ENCODE data around the gene PCDH9. TPM values are rescaled to one million over a fixed set of nuclear protein-coding genes. Genes with fewer than 3 reads are reported as not detected.

Gene PCDH9
- total and polyA plus RNA-seq, 2 of the 4 experiments (the other 2 are of a cell fraction) = 2.2 to 10.2 TPM

- dilution Hi-C loops (cut with HindIII; ENCODE audit: low sequenced_read_pairs, unreplicated experiment) = no loop called here
- Histone ChIP-seq H2BK5ac (ENCODE audit: low read depth, low read length, poor library complexity, severe bottlenecking) (no peak overlapping the region), H3K4me2 (ENCODE audit: low read depth, low read length) (no peak overlapping the region), H2BK20ac (ENCODE audit: low read depth, low read length) (no peak overlapping the region), H4K8ac (ENCODE audit: low read depth in 2 of 2, low read length in 2 of 2) (no peak overlapping the region), H3K9me3 (ENCODE audit: control insufficient read depth, insufficient read depth, low read length) (no peaks in the 10 kb centered on the region), H3K14ac (replicated peaks; ENCODE audit: low read depth, low read length) (no peak overlapping the region), H3K4me3 (ENCODE audit: insufficient read depth, low read depth, low read length) (no peak overlapping the region), H2AK5ac (ENCODE audit: low read depth, low read length) (no peak overlapping the region), H4K5ac (ENCODE audit: low read depth, low read length) (no peak overlapping the region), H3K18ac (ENCODE audit: low read depth, low read length) (no peak overlapping the region), H3K9me1 (ENCODE audit: insufficient read depth, low read length) (no peaks in the 10 kb centered on the region), H4K91ac (ENCODE audit: insufficient read depth, low read depth, low read length) (no peak overlapping the region), H3K79me1 (ENCODE audit: low read depth in 1 of 2, low read length in 2 of 2) (no peaks in the 10 kb centered on the region), H3K9ac (ENCODE audit: low read depth, low read length) (no peak overlapping the region), H3K4me1 (ENCODE audit: control insufficient read depth, insufficient read depth, low read length) (no peaks in the 10 kb centered on the region), H2AFZ (replicated peaks; ENCODE audit: low read length, poor library complexity) (no peak overlapping the region), H2AK9ac (replicated peaks; ENCODE audit: low read depth, low read length, poor library complexity) (no peak overlapping the region), H3K23ac (ENCODE audit: low read depth, low read length) (no peak overlapping the region), H3K27ac (ENCODE audit: insufficient read depth, low read length) (no peak overlapping the region), H2BK15ac (ENCODE audit: low read depth, low read length) (no peak overlapping the region), H3K4ac (ENCODE audit: low read depth, low read length) (no peak overlapping the region), H3K36me3 (ENCODE audit: control insufficient read depth, insufficient read depth, low read length) (no peaks in the 10 kb centered on the region), H4K20me1 (ENCODE audit: insufficient read depth, low read length) (no peaks in the 10 kb centered on the region), H3K27me3 (ENCODE audit: control insufficient read depth, insufficient read depth, low read length) (no peaks in the 10 kb centered on the region), H2BK120ac (ENCODE audit: low read depth, low read length) (no peak overlapping the region), H3K56ac (ENCODE audit: extremely low read depth, insufficient read depth, low read length) (no peak overlapping the region)
- intact Hi-C loops (cut with micrococcal nuclease) = no loop called here
- no peak for DNase-seq
- ChIA-PET POLR2A (ENCODE audit: unreplicated experiment) (no interaction called here), CTCF (no interaction called here)
- TF ChIP-seq ELK1 (IDR thresholded peaks at IDR 0.05; ENCODE audit: borderline replicate concordance, low read depth, low read length) = no peak
- no peak for TF ChIP-seq MAZ (IDR thresholded peaks at IDR 0.05; ENCODE audit: borderline replicate concordance, low read depth, low read length)
- no peak for TF ChIP-seq FOS (IDR thresholded peaks at IDR 0.05; ENCODE audit: low read depth, low read length)
- no peak for TF ChIP-seq RFX5 (IDR thresholded peaks at IDR 0.05; ENCODE audit: low read depth, low read length)
- TF ChIP-seq MXI1 (IDR thresholded peaks at IDR 0.05; ENCODE audit: borderline replicate concordance, low read depth, low read length) = no peak
- no peak for TF ChIP-seq CEBPB (IDR thresholded peaks at IDR 0.05; ENCODE audit: low read depth, low read length)
- no peak for TF ChIP-seq RAD21 (IDR thresholded peaks at IDR 0.05; ENCODE audit: low read length)
- no peak for TF ChIP-seq NFE2L2 (IDR thresholded peaks at IDR 0.05; ENCODE audit: low read depth, low read length)
- TF ChIP-seq MAFK (IDR thresholded peaks at IDR 0.05; ENCODE audit: low read depth, low read length) = no peak
- no peak for TF ChIP-seq CHD1 (IDR thresholded peaks at IDR 0.05; ENCODE audit: low read depth, low read length)
- TF ChIP-seq, protein P1, sequence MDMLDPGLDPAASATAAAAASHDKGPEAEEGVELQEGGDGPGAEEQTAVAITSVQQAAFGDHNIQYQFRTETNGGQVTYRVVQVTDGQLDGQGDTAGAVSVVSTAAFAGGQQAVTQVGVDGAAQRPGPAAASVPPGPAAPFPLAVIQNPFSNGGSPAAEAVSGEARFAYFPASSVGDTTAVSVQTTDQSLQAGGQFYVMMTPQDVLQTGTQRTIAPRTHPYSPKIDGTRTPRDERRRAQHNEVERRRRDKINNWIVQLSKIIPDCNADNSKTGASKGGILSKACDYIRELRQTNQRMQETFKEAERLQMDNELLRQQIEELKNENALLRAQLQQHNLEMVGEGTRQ (IDR thresholded peaks at IDR 0.05; ENCODE audit: low read depth, low read length) = no peak
- BruUV-seq (replicated peaks) = no TSS peak
- in situ Hi-C loops (cut with MboI; ENCODE audit: low sequenced_read_pairs) = no loop called here
- no CpG with 5 or more reads among the region's 3 CpGs for WGBS, 2 experiments (ENCODE audit: extremely low coverage in 2 of 2, insufficient read length in 1 of 2)
- no peak for ATAC-seq (ENCODE audit: low read depth)
These were observed 906.3 kb downstream of the PCDH9 start for GRCh38 chr13:66323745-66324347.

Measured in IMR-90 (cell line).